Thyroid gland (tissue), 4 donors: ENCODE data around the gene LDLRAD4. TPM values are rescaled to one million over a fixed set of nuclear protein-coding genes. Genes with fewer than 3 reads are reported as not detected.

Source experiments
- DNase-seq, 2 donors: peaks; one replicate each; pipeline ENCODE4 v3.0.0-alpha.2; 2019
- H3K27ac ChIP-seq, 3 donors: fragments of 200-600 bp; sonication (generic); 1 replicate in 2 of 3; 2 replicates in 1 of 3; pipeline ENCODE4 v1.5.1; 2016 to 2019; ENCODE audit warnings: mild to moderate bottlenecking in 1 of 3, moderate library complexity in 1 of 3
- H3K27me3 ChIP-seq: fragments of 200-600 bp; sonication (generic); one replicate; pipeline ENCODE4 v1.5.1; 2019
- H3K36me3 ChIP-seq, 2 donors: fragments of 200-600 bp; sonication (generic); one replicate each; pipeline ENCODE4 v1.5.1; 2016 to 2019
- H3K4me1 ChIP-seq, 2 donors: fragments of 200-600 bp; sonication (generic); one replicate each; pipeline ENCODE4 v1.5.1; 2017 to 2019
- H3K4me3 ChIP-seq, 3 donors: fragments of 200-600 bp; sonication (generic); replicated peaks in 1 of 3; 1 replicate in 2 of 3; 2 replicates in 1 of 3; pipeline ENCODE4 v1.5.1; 2016; ENCODE audit warnings: mild to moderate bottlenecking in 1 of 3
- H3K9me3 ChIP-seq: fragments of 200-600 bp; sonication (generic); one replicate; pipeline ENCODE4 v1.5.1; 2017
- CTCF ChIP-seq, 6 experiments: fragments of 200-600 bp in 3 of 6; fragments of 450-650 bp in 3 of 6; sonication (generic) in 3 of 6; IDR thresholded peaks; one replicate each; pipeline ENCODE4 v1.5.1; 2016 to 2019; ENCODE audit warnings: antibody characterized with exemption in 6 of 6, mild to moderate bottlenecking in 2 of 6, inconsistent platforms in 1 of 6, moderate library complexity in 1 of 6
- POLR2A ChIP-seq, 2 donors: fragments of 450-650 bp; IDR thresholded peaks; one replicate each; pipeline ENCODE4 v1.6.1; 2017; ENCODE audit warnings: antibody characterized with exemption in 2 of 2, mild to moderate bottlenecking in 2 of 2, moderate library complexity in 1 of 2
- WGBS, 2 donors: methylation state at CpG; one replicate each; pipeline ENCODE4 v1.1.5; 2017; 5-methylcytosine and 5-hydroxymethylcytosine counted together
- intact Hi-C: fragments of 100-400 bp; cut with DNase I; formaldehyde crosslinking; loops from one replicate; pipeline ENCODE4 v1.15.1; 2023
- total RNA-seq, 4 donors: library from RNA; depleted of rRNA; stranded (reverse); fragments of >200 nt; gene quantifications; one replicate each; pipeline ENCODE4 v1.2.3, GENCODE V29; 2016

Gene LDLRAD4
- total RNA-seq, 4 donors from 2014 or later = 23.7 to 35.7 (median 29.7) TPM

GRCh38 chr18:13428319-13428718, 209.8 kb downstream of the LDLRAD4 start:
- TF ChIP-seq POLR2A (IDR thresholded peaks at IDR 0.05) (no peak), CTCF (IDR thresholded peaks at IDR 0.05) (no peak)
- Histone ChIP-seq H3K4me1 (no peaks in the 10 kb centered on the region), H3K27ac (no peak overlapping the region), H3K36me3 (no peaks in the 10 kb centered on the region), H3K27me3 (no peaks in the 10 kb centered on the region), H3K9me3 (no peaks in the 10 kb centered on the region), H3K4me3 (no peak overlapping the region)
- WGBS, 2 donors = 77 to 84% methylated on average over 3 of the region's 3 CpGs
- no peak for DNase-seq
- intact Hi-C loops = no loop called here

- H3K27ac ChIP-seq = no peak overlapping the region
- no peaks in the 10 kb centered on the region for H3K27me3 ChIP-seq
- H3K4me3 ChIP-seq = no peak overlapping the region
- no peaks in the 10 kb centered on the region for H3K36me3 ChIP-seq
- no peaks in the 10 kb centered on the region for H3K9me3 ChIP-seq
- no peak for DNase-seq
- no peaks in the 10 kb centered on the region for H3K4me1 ChIP-seq
- intact Hi-C loops = no loop called here
- no peak for TF ChIP-seq POLR2A (IDR thresholded peaks at IDR 0.05)
- 90 to 91% methylated on average over 5 of the region's 5 CpGs for WGBS, 2 donors
These were observed 210.5 kb downstream of the LDLRAD4 start for GRCh38 chr18:13429016-13429415.

GRCh38 chr18:13429884-13430510, 211.4 kb downstream of the LDLRAD4 start:
- no peaks in the 10 kb centered on the region for H3K27me3 ChIP-seq
- no peak for DNase-seq
- H3K27ac ChIP-seq = no peak overlapping the region
- WGBS, 2 donors = 80% methylated on average over 14 to 15 of the region's 15 CpGs
- H3K4me3 ChIP-seq = no peak overlapping the region
- no peaks in the 10 kb centered on the region for H3K36me3 ChIP-seq
- no peak for TF ChIP-seq POLR2A (IDR thresholded peaks at IDR 0.05)
- TF ChIP-seq CTCF (IDR thresholded peaks at IDR 0.05) = no peak
- H3K4me1 ChIP-seq = no peaks in the 10 kb centered on the region
- intact Hi-C loops = no loop called here
- H3K9me3 ChIP-seq = no peaks in the 10 kb centered on the region

- no peak for TF ChIP-seq CTCF (IDR thresholded peaks at IDR 0.05)
- no peak for TF ChIP-seq POLR2A (IDR thresholded peaks at IDR 0.05)
- H3K9me3 ChIP-seq = no peaks in the 10 kb centered on the region
- no peaks in the 10 kb centered on the region for H3K36me3 ChIP-seq
- H3K27ac ChIP-seq = no peak overlapping the region
- H3K27me3 ChIP-seq = no peaks in the 10 kb centered on the region
- H3K4me1 ChIP-seq = no peaks in the 10 kb centered on the region
- WGBS, 2 donors = 92 to 99% methylated on average over 4 of the region's 4 CpGs
- intact Hi-C loops = no loop called here
- H3K4me3 ChIP-seq = no peak overlapping the region
- no peak for DNase-seq
These were observed 212.1 kb downstream of the LDLRAD4 start for GRCh38 chr18:13430663-13431062.

GRCh38 chr18:13431886-13432285, 213.3 kb downstream of the LDLRAD4 start:
- Histone ChIP-seq H3K4me3 (no peak overlapping the region), H3K27me3 (no peaks in the 10 kb centered on the region), H3K9me3 (no peaks in the 10 kb centered on the region), H3K36me3 (no peaks in the 10 kb centered on the region), H3K4me1 (peaks cover 0 to 4% of the 10 kb centered on the region in 2 donors), H3K27ac (no peak overlapping the region)
- no peak for TF ChIP-seq POLR2A (IDR thresholded peaks at IDR 0.05)
- no peak for TF ChIP-seq CTCF (IDR thresholded peaks at IDR 0.05)
- intact Hi-C loops = no loop called here
- no peak for DNase-seq
- WGBS, 2 donors = 84 to 88% methylated on average over 16 of the region's 16 CpGs
